Peyer's patch (tissue), 4 donors: ENCODE measurements around the gene MPP1. TPM values are rescaled to one million over a fixed set of nuclear protein-coding genes. Genes with fewer than 3 reads are reported as not detected.
A peak's percentile ranks its signal among the peaks of the same experiment; 100 is the strongest.

ENCODE experiments used
- DNase-seq, 3 donors: peaks; one replicate each; pipeline ENCODE4 v3.0.0-alpha.2; 2017 to 2019
- H3K27ac ChIP-seq, 4 donors: fragments of 200-600 bp; sonication (generic); one replicate each; pipeline ENCODE4 v1.5.1; 2016 to 2019
- H3K27me3 ChIP-seq, 2 donors: fragments of 200-600 bp; sonication (generic); one replicate each; pipeline ENCODE4 v1.5.1; 2019
- H3K36me3 ChIP-seq, 3 donors: fragments of 200-600 bp; sonication (generic); one replicate each; pipeline ENCODE4 v1.5.1; 2016 to 2019
- H3K4me1 ChIP-seq, 4 donors: fragments of 200-600 bp; sonication (generic); one replicate each; pipeline ENCODE4 v1.5.1; 2016 to 2019
- H3K4me3 ChIP-seq, 4 donors: fragments of 200-600 bp; sonication (generic); 1 replicate in 3 of 4; 2 replicates in 1 of 4; pipeline ENCODE4 v1.5.1; 2016 to 2019; ENCODE audit warnings: mild to moderate bottlenecking in 1 of 4
- H3K9me3 ChIP-seq, 4 donors: fragments of 200-600 bp; sonication (generic); one replicate each; pipeline ENCODE4 v1.5.1; 2016 to 2019; ENCODE audit warnings: mild to moderate bottlenecking in 1 of 4
- POLR2A ChIP-seq, 2 donors: fragments of 450-650 bp; IDR thresholded peaks; one replicate each; pipeline ENCODE4 v1.5.1; 2017; ENCODE audit warnings: antibody characterized with exemption in 2 of 2, mild to moderate bottlenecking in 2 of 2, moderate library complexity in 2 of 2
- total RNA-seq, 4 donors: library from RNA; depleted of rRNA; stranded (reverse); fragments of >200 nt; gene quantifications; one replicate each; pipeline ENCODE4 v1.1.0, GENCODE V29; 2016
- TF ChIP-seq, protein P1 (sequence below), 6 experiments: fragments of 450-650 bp in 4 of 6; fragments of 200-600 bp in 2 of 6; sonication (generic) in 1 of 6; IDR thresholded peaks; one replicate each; pipeline ENCODE4 v1.5.1; 2017 to 2019; ENCODE audit warnings: antibody characterized with exemption in 6 of 6, mild to moderate bottlenecking in 3 of 6, moderate library complexity in 1 of 6

MPP1 gene
- total RNA-seq, 4 donors from 2014 or later = 33.0 to 88.8 (median 65.4) TPM

DNA sequence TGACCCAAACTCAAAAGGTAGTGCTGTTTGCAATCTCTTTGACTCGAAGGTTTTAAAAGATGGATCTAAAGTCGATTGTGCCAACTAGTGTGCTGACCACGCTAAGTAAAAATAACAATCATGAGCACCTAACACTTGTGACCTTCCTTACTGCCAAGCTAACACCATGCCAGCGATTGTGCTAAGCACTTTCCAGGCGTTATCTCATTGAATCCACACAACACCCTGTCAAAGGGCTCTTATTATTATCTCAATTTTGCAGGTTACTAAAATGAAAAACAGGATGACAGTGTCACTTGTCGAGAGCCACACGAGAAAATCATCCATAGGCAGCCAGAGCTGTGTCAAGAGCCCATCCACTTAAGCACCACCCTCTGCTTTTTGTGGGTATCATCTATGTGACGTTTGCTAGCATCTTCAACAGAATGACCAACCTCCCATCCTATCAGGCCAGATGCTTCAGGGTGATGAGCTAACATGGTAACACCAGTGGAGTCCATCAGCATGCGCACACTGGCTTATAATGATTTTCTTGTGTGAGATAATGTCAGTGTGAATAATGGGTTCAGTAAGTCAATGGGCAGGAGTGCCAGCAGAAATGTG is 53.5 kb downstream of the MPP1 start:
- H3K27me3 ChIP-seq = no peaks in the 10 kb centered on the region
- H3K4me1 ChIP-seq = no peaks in the 10 kb centered on the region
- DNase-seq = no peak
- peak overlapping the region; percentile 73 to 78 (median 78) for H3K27ac ChIP-seq
- no peaks in the 10 kb centered on the region for H3K9me3 ChIP-seq
- no peak for TF ChIP-seq POLR2A (IDR thresholded peaks at IDR 0.05)
- TF ChIP-seq, protein P1, sequence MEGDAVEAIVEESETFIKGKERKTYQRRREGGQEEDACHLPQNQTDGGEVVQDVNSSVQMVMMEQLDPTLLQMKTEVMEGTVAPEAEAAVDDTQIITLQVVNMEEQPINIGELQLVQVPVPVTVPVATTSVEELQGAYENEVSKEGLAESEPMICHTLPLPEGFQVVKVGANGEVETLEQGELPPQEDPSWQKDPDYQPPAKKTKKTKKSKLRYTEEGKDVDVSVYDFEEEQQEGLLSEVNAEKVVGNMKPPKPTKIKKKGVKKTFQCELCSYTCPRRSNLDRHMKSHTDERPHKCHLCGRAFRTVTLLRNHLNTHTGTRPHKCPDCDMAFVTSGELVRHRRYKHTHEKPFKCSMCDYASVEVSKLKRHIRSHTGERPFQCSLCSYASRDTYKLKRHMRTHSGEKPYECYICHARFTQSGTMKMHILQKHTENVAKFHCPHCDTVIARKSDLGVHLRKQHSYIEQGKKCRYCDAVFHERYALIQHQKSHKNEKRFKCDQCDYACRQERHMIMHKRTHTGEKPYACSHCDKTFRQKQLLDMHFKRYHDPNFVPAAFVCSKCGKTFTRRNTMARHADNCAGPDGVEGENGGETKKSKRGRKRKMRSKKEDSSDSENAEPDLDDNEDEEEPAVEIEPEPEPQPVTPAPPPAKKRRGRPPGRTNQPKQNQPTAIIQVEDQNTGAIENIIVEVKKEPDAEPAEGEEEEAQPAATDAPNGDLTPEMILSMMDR (IDR thresholded peaks at IDR 0.05) = no peak
- no peaks in the 10 kb centered on the region for H3K36me3 ChIP-seq
- H3K4me3 ChIP-seq = no peak overlapping the region

GRCh38 chrX:154751203-154751668 is 54.0 kb downstream of the MPP1 start:
- no peak for TF ChIP-seq POLR2A (IDR thresholded peaks at IDR 0.05)
- TF ChIP-seq, protein P1 (IDR thresholded peaks at IDR 0.05) = no peak
- H3K27me3 ChIP-seq = no peaks in the 10 kb centered on the region
- H3K4me1 ChIP-seq = no peaks in the 10 kb centered on the region
- no peak for DNase-seq
- H3K4me3 ChIP-seq = peak overlapping the region; percentile 49 to 60 (median 54)
- H3K36me3 ChIP-seq = no peaks in the 10 kb centered on the region
- H3K9me3 ChIP-seq = no peaks in the 10 kb centered on the region
- H3K27ac ChIP-seq = peak overlapping the region; percentile 73 to 78 (median 78)

GRCh38 chrX:154750301-154751202 is 54.7 kb downstream of the MPP1 start, which contains the start of gene GAB3:
Gene GAB3 (minus strand): TSS chrX:154751077. CDS start chrX:154751025, 52 bp downstream.
- Histone ChIP-seq H3K9me3 (no peaks in the 10 kb centered on the region), H3K27ac (peak within 1 kb of the TSS; percentile 73 to 78 (median 78)), H3K4me1 (no peaks in the 10 kb centered on the region), H3K4me3 (peak within 1 kb of the TSS; percentile 49 to 60 (median 54)), H3K27me3 (no peaks in the 10 kb centered on the region), H3K36me3 (no peaks in the 10 kb centered on the region)
- peak; percentile 48 to 66 (median 54) for DNase-seq
- TF ChIP-seq, protein P1 (IDR thresholded peaks at IDR 0.05) = no peak
- TF ChIP-seq POLR2A (IDR thresholded peaks at IDR 0.05) = no peak

GRCh38 chrX:154749856-154750255 is 55.4 kb downstream of the MPP1 start:
- TF ChIP-seq POLR2A (IDR thresholded peaks at IDR 0.05) = no peak
- TF ChIP-seq, protein P1 (IDR thresholded peaks at IDR 0.05) = no peak
- H3K4me1 ChIP-seq = no peaks in the 10 kb centered on the region
- H3K27me3 ChIP-seq = no peaks in the 10 kb centered on the region
- peak overlapping the region; percentile 73 to 78 (median 78) for H3K27ac ChIP-seq
- no peak for DNase-seq
- H3K36me3 ChIP-seq = no peaks in the 10 kb centered on the region
- no peaks in the 10 kb centered on the region for H3K9me3 ChIP-seq
- peak overlapping the region; percentile 49 to 60 (median 54) for H3K4me3 ChIP-seq

- peak overlapping the region in 1 of 4 donors; percentile 3 for H3K27ac ChIP-seq
- H3K4me3 ChIP-seq = peak overlapping the region in 1 of 4 donors; percentile 60
- DNase-seq = peak in 1 of 3 donors; percentile 58
- TF ChIP-seq POLR2A (IDR thresholded peaks at IDR 0.05) = no peak
- TF ChIP-seq, protein P1 (IDR thresholded peaks at IDR 0.05) = peak; percentile 62 to 68 (median 66)
- H3K27me3 ChIP-seq = no peaks in the 10 kb centered on the region
- no peaks in the 10 kb centered on the region for H3K4me1 ChIP-seq
- H3K36me3 ChIP-seq = no peaks in the 10 kb centered on the region
- no peaks in the 10 kb centered on the region for H3K9me3 ChIP-seq
Measured at GRCh38 chrX:154748712-154749339, 56.5 kb downstream of the MPP1 start.
